GM12878 (cell line): ENCODE measurements around the gene NBPF15. TPM values are rescaled to one million over a fixed set of nuclear protein-coding genes. Genes with fewer than 3 reads are reported as not detected.
A peak's percentile ranks its signal among the peaks of the same experiment; 100 is the strongest.
"Not testable (repeated sequence)": the region's sequence is repeated elsewhere in the genome, so short reads cannot be mapped to it uniquely, and the experiment has no call there.

Source experiments
- ATAC-seq: fragments of 200-7000 bp; cut with Tn5 transposase; 3 replicates; pipeline ENCODE4 v1.9.1; 2020; ENCODE audit warnings: mild to moderate bottlenecking, moderate library complexity
- BruUV-seq: library from RNA; stranded (reverse); fragments of 400-500 nt; replicated peaks from 2 replicates; lab custom pipeline; 2021; lab: Mats Ljungman, UMichigan
- CTCF ChIA-PET: fragments of 300-600 bp; sonication (Branson Sonifier 250); formaldehyde crosslinking; extraction: SDS; loops from one replicate; lab custom pipeline; 2021; ENCODE audit warnings: inconsistent platforms; lab: Yijun Ruan, JAX
- POLR2A ChIA-PET: fragments of 350-600 bp; formaldehyde crosslinking; extraction: SDS; loops from one replicate; lab custom pipeline; 2021; ENCODE audit warnings: inconsistent platforms; lab: Charles Lee
- RAD21 ChIA-PET: fragments of 300-600 bp; sonication (Branson Sonifier 250); formaldehyde crosslinking; loops from one replicate; lab custom pipeline; 2023; ENCODE audit warnings: antibody characterized with exemption; ENCODE audit not compliant: unreplicated experiment; lab: Charles Lee
- SMC1A ChIA-PET: fragments of 300-600 bp; sonication (Branson Sonifier 250); formaldehyde crosslinking; loops from one replicate; lab custom pipeline; 2023; ENCODE audit not compliant: unreplicated experiment, uncharacterized antibody; lab: Charles Lee
- DNase-seq: peaks from one replicate; pipeline ENCODE4 v3.0.0-alpha.2; 2011; ENCODE audit warnings: low read depth, low spot score
- FAIRE-seq: peaks from 3 replicates; lab custom pipeline; 2011; peaks lifted over from hg19 to GRCh38; lab: Jason Lieb, UNC
- H2AFZ ChIP-seq: 2 replicates; pipeline ENCODE4 v1.6.0; 2011; ENCODE audit warnings: low read depth, low read length, control low read depth; ENCODE audit not compliant: control insufficient read depth
- H3K27ac ChIP-seq: 2 replicates; pipeline ENCODE4 v1.5.1; 2011; ENCODE audit warnings: control low read depth; ENCODE audit not compliant: control insufficient read depth, insufficient read depth
- H3K27me3 ChIP-seq, 2 experiments: replicated peaks in 1 of 2; 2 replicates each; pipeline versions ENCODE4 v1.6.0 to v1.6.1; 2011; ENCODE audit warnings: low read length in 1 of 2; ENCODE audit not compliant: control insufficient read depth in 2 of 2, insufficient read depth in 2 of 2
- H3K36me3 ChIP-seq, 2 experiments: 2 replicates each; pipeline ENCODE4 v1.5.1; 2011; ENCODE audit warnings: low read length in 1 of 2; ENCODE audit not compliant: control insufficient read depth in 2 of 2, insufficient read depth in 2 of 2
- H3K4me1 ChIP-seq: 2 replicates; pipeline ENCODE4 v1.6.1; 2011; ENCODE audit warnings: mild to moderate bottlenecking, low read length, moderate library complexity, mixed read lengths; ENCODE audit not compliant: control insufficient read depth, insufficient read depth
- H3K4me2 ChIP-seq: 2 replicates; pipeline ENCODE4 v1.6.0; 2011; ENCODE audit warnings: control low read depth; ENCODE audit not compliant: control insufficient read depth, insufficient read depth
- H3K4me3 ChIP-seq: fragments of 200-600 bp; sonication (generic); 2 replicates; pipeline ENCODE4 v1.5.1; 2016
- H3K79me2 ChIP-seq: 2 replicates; pipeline ENCODE4 v1.6.0; 2011; ENCODE audit warnings: low read length; ENCODE audit not compliant: control insufficient read depth, insufficient read depth
- H3K9ac ChIP-seq: 2 replicates; pipeline ENCODE4 v1.8.0; 2011; ENCODE audit warnings: low read length, control low read depth, mixed read lengths; ENCODE audit not compliant: control insufficient read depth, insufficient read depth
- H3K9me3 ChIP-seq: replicated peaks from 3 replicates; pipeline ENCODE4 v1.5.1; 2011; ENCODE audit warnings: mild to moderate bottlenecking, low read length; ENCODE audit not compliant: control insufficient read depth, insufficient read depth
- H4K20me1 ChIP-seq: 2 replicates; pipeline ENCODE4 v1.6.0; 2011; ENCODE audit not compliant: control insufficient read depth, insufficient read depth
- EED ChIP-seq: sonication (generic); IDR thresholded peaks from 2 replicates; pipeline ENCODE4 v1.6.1; 2016; ENCODE audit warnings: antibody characterized with exemption, low read depth
- IKZF1 ChIP-seq: fragments of 450-650 bp; conservative IDR thresholded peaks from 2 replicates; pipeline ENCODE4 v1.6.1; 2017; ENCODE audit warnings: antibody characterized with exemption, mild to moderate bottlenecking
- IKZF2 ChIP-seq, 2 experiments: fragments of 450-650 bp; IDR thresholded peaks; 2 replicates each; pipeline ENCODE4 v1.6.1; 2017; ENCODE audit warnings: mild to moderate bottlenecking in 2 of 2, moderate library complexity in 2 of 2
- RUNX3 ChIP-seq: IDR thresholded peaks from 2 replicates; pipeline ENCODE4 v1.6.1; 2012; ENCODE audit warnings: low read length, inconsistent platforms
- SREBF2 ChIP-seq: IDR thresholded peaks from 2 replicates; pipeline ENCODE4 v1.6.1; 2012; ENCODE audit warnings: mild to moderate bottlenecking, low read length
- ZNF24 ChIP-seq: fragments of 450-650 bp; IDR thresholded peaks from 2 replicates; pipeline ENCODE4 v1.6.1; 2017; ENCODE audit warnings: antibody characterized with exemption, mild to moderate bottlenecking
- WGBS: methylation state at CpG from one replicate; pipeline ENCODE4 v1.1.6; 2016; ENCODE audit warnings: low lambda C conversion rate; ENCODE audit not compliant: insufficient replicate concordance, insufficient coverage; ENCODE audit errors: missing lambda C conversion rate; 5-methylcytosine and 5-hydroxymethylcytosine counted together
- in situ Hi-C: fragments of 300-500 bp; cut with MboI; formaldehyde crosslinking; loops from 9 replicates; pipeline ENCODE4 v1.14.3; 2018; ENCODE audit warnings: mixed read lengths
- intact Hi-C: fragments of 100-400 bp; cut with micrococcal nuclease; formaldehyde crosslinking; loops from one replicate; pipeline ENCODE4 v1.14.2; 2022; ENCODE audit not compliant: unreplicated experiment
- polyA plus RNA-seq, 11 experiments: library from polyadenylated mRNA; depleted of rRNA in 4 of 11; unstranded in 6 of 11; stranded (reverse) in 5 of 11; fragments of >200 nt; fragmentation: Nextera tagmentation in 4 of 11; fragmentation: Illumina TruSeq in 1 of 11; extraction: Ambion mirVana in 4 of 11; extraction: Trizol in 1 of 11; gene quantifications; 1 replicate in 1 of 11; 2 replicates in 10 of 11; pipeline versions ENCODE4 v1.2.1 to v1.2.3, GENCODE V29; 2011 to 2016; ENCODE audit warnings: inconsistent platforms in 2 of 11, missing spikeins in 2 of 11, low read depth in 1 of 11
- total RNA-seq, 4 experiments: library from RNA; depleted of rRNA in 3 of 4; stranded (reverse); fragments of >200 nt in 3 of 4; fragmentation: Illumina TruSeq in 1 of 4; extraction: Trizol in 1 of 4; gene quantifications; 2 replicates each; pipeline versions ENCODE4 v1.2.1 to v1.2.3, GENCODE V29; 2013 to 2021

The NBPF15 gene
- total and polyA plus RNA-seq, 10 of the 15 experiments (the other 5 are each of a cell fraction or from before 2014, with no cell fraction given) = 3.2 to 36.9 (median 17.6) TPM

DNA sequence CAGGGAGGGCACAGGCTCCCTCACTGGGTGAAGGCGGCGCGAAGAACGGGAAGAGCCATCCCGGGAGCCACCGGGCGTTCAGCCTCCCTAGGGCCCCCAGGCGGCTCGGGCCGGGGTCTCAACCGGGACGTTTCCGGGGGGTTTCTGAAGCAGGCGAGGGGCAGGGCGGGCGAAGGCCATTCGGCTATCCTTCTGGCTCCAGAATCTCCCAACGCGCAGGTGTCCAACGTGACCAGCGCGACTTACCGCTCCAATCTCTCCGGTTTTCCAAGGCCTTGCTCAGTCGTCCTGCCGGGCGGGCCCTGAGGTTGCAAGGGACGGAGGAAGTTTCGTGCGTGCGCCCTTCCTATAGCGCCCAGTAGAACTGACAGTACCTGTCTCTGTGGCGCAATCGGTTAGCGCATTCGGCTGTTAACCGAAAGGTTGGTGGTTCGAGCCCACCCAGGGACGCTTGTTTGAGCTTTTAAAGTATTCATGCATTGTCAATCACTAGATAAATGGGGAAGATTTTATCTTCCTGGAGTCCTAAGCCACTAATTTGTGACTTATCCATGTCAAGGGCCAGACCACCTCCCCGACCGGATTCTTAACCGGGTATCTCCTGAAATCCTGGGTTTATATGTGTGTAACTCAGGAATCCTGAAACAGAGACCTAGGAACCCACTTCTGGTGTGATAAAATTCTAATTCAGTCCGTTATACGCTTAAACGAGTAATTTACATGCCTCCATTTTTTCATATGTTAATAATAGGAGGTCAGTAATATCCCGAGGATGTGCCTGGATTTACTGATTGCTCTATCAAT is 42.4 kb downstream of the NBPF15 start:
- H2AFZ ChIP-seq = peak overlapping the region; percentile 44

DNA sequence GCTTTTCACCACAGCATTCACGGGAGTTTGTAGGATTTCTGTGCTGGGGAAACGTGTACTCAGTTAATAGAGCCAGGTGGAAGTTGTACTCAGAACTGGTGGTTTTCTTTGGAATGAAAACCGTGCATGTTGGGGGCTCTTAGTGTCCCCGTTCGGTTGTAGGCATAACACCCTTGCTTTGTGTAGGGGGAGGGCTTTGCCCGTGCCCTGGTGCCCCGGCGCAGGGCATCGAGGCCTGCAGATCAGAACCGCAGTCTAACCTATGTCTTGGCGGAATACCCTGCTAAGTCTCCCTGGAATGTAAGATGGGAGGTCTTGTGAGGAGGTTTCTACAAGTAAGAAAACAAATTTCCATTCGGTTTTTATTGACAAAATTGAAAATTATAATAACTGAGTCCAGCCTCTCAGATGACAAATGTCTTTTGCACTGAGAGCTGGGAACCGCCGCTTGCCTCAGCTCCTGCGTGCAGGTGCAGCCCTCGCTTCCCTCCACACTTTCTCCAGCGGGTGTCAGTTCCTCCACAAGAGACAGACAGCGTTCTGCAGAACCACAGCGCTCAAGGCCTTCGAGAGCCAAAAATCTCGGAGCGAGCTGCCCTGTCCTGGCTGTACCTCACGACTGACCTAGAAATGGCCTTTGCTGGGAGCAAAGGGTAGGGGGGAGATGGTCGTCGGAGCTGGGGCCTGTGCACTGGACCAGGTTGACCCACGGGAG is 47.9 kb downstream of the NBPF15 start:
- RAD21 ChIA-PET, H3K4me1 ChIP-seq, POLR2A ChIA-PET, H3K9ac ChIP-seq, H3K4me3 ChIP-seq, SMC1A ChIA-PET, FAIRE-seq, in situ Hi-C loops, H3K27me3 ChIP-seq, H3K27ac ChIP-seq, H3K36me3 ChIP-seq, BruUV-seq, CTCF ChIA-PET, H4K20me1 ChIP-seq, DNase-seq, H2AFZ ChIP-seq, H3K9me3 ChIP-seq, H3K79me2 ChIP-seq, intact Hi-C loops: not testable (repeated sequence)
- WGBS = 40% methylated on average over 15 of the region's 26 CpGs
- H3K4me2 ChIP-seq = 0 out of 2 replicates have a peak overlapping the region, but pooled peaks have one; percentile 13
- peak; percentile 11 for ATAC-seq

More for the DNA sequence above, 42.4 kb downstream of the NBPF15 start:
- peak overlapping the region; percentile 52 for H3K4me3 ChIP-seq
- CTCF ChIA-PET, H3K9ac ChIP-seq, H3K36me3 ChIP-seq, in situ Hi-C loops, RAD21 ChIA-PET, H3K4me1 ChIP-seq, SMC1A ChIA-PET, FAIRE-seq, BruUV-seq, H3K27me3 ChIP-seq, H4K20me1 ChIP-seq, H3K27ac ChIP-seq, ATAC-seq, POLR2A ChIA-PET, intact Hi-C loops, H3K9me3 ChIP-seq, H3K79me2 ChIP-seq: not testable (repeated sequence)
- 0 out of 2 replicates have a peak overlapping the region, but pooled peaks have one; percentile 25 for H3K4me2 ChIP-seq
- TF ChIP-seq SREBF2 (peak; percentile 81), IKZF1 (peak; percentile 25; the same call in 1 of the 2 replicates), ZNF24 (peak; percentile 72), IKZF2 (IDR thresholded peaks at IDR 0.05) (peak in 1 of 2 experiments; percentile 66; a peak in 2 of 4 replicates), RUNX3 (0 out of 2 replicates have a peak, but pooled peaks have one; percentile 23), EED (peak; percentile 22; the same call in 1 of the 2 replicates)
- peak; percentile 30 for DNase-seq
- WGBS = 8% methylated on average over 29 of the region's 46 CpGs
